ENCODE measurements around the gene DPP6.
"Not testable (repeated sequence)": the region's sequence is repeated elsewhere in the genome, so short reads cannot be mapped to it uniquely, and the experiment has no call there.

The DPP6 gene

DNA sequence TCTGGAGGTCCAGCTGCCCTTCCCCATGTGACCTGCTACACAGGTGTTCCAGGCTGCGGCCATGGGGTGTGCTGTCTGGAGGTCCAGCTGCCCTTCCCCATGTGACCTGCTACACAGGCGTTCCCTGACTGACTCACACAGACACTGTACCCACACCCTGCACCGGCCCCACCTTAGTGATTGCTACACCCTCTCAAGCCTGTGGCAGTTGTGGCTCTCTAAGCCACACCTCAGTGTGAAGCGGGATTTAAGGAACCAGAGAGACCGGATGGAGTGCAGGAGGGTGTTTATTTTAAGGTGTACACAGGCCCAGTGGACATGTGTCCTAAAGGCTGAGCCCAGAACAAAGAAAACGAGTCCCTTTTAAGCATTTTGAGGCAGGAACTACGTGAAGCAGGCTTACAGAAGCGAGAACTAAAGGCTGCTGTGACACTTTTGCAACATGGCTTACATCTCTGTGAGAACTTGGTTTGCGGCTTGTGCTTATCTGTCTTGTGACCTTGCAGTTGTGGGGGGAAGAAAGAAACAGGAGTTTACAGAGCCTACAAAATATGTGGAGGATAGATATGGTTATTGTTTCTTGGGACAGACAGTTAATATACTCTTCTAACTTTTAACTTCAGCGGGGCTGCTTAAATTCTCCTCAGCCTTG, 624.4 kb downstream of the DPP6 start:
- no peak overlapping the region for H3K4me3 ChIP-seq (ENCODE audit: low read depth, low read length)
- TF ChIP-seq, protein P1, sequence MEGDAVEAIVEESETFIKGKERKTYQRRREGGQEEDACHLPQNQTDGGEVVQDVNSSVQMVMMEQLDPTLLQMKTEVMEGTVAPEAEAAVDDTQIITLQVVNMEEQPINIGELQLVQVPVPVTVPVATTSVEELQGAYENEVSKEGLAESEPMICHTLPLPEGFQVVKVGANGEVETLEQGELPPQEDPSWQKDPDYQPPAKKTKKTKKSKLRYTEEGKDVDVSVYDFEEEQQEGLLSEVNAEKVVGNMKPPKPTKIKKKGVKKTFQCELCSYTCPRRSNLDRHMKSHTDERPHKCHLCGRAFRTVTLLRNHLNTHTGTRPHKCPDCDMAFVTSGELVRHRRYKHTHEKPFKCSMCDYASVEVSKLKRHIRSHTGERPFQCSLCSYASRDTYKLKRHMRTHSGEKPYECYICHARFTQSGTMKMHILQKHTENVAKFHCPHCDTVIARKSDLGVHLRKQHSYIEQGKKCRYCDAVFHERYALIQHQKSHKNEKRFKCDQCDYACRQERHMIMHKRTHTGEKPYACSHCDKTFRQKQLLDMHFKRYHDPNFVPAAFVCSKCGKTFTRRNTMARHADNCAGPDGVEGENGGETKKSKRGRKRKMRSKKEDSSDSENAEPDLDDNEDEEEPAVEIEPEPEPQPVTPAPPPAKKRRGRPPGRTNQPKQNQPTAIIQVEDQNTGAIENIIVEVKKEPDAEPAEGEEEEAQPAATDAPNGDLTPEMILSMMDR (IDR thresholded peaks at IDR 0.05; ENCODE audit: low read depth, low read length) = no peak

DNA sequence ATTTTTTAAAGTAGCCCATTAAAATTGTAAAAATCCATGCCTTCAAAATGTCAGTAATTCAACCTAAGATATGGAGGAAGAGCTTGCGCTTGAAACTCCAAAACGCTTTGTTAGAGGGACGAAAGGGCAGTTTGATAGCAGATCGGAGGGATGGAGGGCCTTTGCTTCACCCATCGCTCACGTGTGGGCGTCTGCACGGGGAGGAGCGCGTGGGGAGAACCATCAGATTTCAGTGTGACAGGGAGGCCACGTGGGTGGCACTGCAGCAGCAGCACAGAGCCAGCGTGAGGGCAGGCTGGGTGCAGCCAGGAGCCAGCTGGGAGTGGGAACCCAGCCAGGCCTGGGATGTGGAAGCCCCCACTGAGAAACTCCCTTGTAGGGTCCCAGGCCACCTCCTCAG, 625.3 kb downstream of the DPP6 start:
- TF ChIP-seq, protein P1 (IDR thresholded peaks at IDR 0.05; ENCODE audit: low read depth, low read length) = no peak

DNA sequence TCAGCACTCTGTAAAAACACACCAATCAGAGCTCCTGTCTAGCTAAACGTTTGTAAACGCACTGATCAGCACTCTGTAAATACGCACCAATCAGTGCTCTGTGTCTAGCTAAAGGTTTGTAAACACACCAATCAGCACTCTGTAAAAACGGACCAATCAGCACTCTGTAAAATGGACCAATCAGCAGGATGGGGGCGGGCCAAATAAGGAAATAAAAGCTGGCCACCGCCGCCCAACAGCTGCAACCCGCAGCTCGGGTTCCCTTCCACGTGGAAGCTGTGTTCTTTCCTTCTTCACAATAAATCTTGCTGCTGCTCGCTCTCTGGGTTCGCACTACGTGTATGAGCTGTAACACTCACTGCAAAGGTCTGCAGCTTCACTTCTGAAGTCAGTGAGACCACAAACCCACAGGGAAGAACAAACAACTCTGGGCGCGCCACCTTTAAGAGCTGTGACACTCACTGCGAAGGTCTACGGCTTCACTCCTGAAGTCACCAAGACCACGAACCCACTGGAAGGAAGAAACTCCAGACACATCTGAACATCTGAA, 625.9 kb downstream of the DPP6 start:
- H3K4me3 ChIP-seq (ENCODE audit: low read depth, low read length) = not testable (repeated sequence)

More for the DNA sequence above, 625.3 kb downstream of the DPP6 start:
- no peak overlapping the region for H3K4me3 ChIP-seq (ENCODE audit: low read depth, low read length)

DNA sequence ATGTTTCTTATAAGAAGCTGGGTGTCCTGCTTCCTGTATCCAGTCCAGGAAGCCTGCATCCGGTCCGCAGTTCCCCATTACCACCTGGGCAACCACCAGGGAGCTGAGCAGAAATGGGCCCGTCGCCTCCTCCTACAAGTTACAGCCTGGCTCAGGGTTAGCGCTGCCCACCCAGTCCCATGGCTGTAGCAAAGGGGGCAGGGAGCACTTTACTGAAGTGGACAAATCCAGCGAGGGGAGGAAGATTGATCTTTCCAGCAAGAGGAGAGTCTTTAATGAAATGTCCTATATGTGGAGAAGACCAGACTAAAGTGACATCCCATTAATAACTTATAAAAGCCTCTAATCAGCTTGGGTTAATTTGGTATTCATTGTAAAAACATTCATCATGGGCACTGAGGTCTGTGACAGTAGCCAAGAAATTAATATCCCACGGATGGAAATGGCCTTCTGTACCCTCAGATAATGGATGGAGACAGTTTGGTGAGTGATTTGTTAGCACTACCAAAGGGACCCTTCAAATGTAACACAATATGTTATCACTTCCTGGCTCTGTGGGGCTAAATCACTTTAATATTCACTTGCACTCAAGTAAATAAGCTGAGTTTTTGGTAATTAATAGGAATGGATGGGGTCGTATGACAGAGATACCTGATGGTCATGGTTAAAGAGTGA, 627.3 kb downstream of the DPP6 start:
- TF ChIP-seq, protein P1 (IDR thresholded peaks at IDR 0.05; ENCODE audit: low read depth, low read length) = no peak
- no peak overlapping the region for H3K4me3 ChIP-seq (ENCODE audit: low read depth, low read length)

DNA sequence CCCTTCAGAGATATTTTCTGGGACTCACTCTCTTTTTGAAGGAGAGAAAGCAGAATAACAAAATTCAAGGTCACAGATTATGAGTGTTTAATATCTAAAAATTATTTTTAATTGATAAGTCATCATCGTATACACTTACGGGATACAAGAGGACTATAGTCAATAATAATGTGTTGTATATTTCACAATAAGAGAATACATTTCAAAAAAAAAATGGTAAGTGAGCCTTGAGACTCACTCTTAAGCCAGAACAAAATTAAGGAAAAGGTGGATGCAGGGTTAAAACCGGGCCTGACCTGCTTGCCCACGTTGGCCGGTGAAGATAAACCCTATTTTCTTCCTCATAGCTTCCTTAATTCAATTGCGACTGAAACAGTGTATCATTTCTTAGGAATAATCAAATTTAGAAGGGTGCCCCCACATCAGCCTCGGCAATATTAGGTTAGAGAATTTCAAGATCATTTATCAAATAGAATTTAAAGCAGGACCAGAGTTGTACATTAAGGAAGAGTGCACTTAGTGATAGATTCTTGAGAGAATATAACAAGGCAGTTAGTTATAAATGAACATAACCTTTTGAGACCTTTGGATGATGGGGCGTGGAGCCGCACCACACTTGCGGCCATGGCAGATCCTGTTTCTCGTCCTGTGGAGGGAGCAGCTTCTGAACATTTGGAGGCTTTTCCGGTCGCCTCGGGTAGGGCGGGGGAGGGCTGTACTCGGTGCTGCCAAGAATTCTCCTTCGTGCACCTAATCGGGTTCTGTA, 628.9 kb downstream of the DPP6 start:
- H3K4me3 ChIP-seq (ENCODE audit: low read depth, low read length) = no peak overlapping the region
- TF ChIP-seq, protein P1 (IDR thresholded peaks at IDR 0.05; ENCODE audit: low read depth, low read length) = no peak

DNA sequence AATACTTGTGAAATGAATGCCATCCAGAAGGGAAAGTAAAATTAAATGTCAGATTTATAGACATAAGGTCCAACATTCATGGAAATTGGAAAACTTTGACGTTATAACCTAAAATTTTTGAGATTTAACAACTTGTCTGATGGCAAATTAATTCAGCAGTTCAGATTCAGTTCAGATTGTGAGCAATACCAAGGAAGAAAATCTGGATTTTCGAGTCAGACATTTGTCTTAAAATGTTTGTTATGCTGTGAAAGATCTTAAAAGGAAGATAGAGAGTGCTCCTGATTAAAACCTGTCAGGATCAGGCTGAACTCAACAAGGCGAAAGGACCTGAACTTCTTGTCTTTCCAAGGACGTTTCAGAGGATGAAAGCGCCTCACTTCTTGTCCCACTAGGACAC, 629.8 kb downstream of the DPP6 start:
- TF ChIP-seq, protein P1 (IDR thresholded peaks at IDR 0.05; ENCODE audit: low read depth, low read length) = no peak

DNA sequence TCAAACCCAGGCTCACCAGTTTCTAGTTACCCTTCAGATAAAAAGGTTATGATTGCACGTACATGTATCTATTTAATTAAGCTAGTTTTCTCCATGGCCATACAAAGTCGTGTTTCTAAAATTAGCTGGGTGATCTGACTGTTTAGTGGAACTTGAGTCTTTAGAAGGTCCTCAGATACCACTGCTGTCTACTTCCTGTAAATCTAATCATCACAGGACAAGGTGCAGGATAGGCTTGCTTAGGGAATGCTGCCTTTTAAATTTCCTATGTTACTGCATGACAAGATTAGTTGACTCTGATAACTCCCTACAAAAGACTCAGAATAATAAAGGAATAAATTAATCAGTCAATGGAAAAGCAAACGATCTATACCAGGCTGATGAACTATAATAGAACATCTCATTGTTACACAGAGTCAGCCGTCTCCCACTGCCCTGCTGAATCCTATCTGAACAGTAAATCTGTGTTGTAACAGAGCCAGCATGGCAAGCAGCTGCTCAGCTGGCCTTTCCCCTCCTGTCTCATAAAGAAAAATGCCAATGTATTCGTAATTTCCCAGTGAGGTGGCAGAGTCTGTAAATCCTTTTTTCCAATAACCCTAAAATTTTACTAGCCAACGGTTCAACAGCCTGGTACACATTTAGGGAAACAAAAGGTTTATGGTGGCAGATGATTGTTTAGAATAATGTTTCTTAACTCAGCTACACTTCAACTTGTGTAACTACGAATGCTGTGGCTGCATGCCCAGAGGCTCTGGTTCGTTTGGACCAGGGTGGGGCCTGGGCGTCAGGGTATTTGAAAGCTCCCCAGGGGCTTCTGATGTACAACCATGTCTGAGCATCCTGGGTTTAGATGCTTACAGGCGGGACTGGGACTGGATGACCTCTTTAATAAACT, 632.7 kb downstream of the DPP6 start:
- no peak overlapping the region for H3K4me3 ChIP-seq (ENCODE audit: low read depth, low read length)

More for the DNA sequence above, 629.8 kb downstream of the DPP6 start:
- no peak overlapping the region for H3K4me3 ChIP-seq (ENCODE audit: low read depth, low read length)

More for the DNA sequence above, 632.7 kb downstream of the DPP6 start:
- TF ChIP-seq, protein P1 (IDR thresholded peaks at IDR 0.05; ENCODE audit: low read depth, low read length) = no peak
